ENCODE data around the gene PPP2R5C. TPM values are rescaled to one million over a fixed set of nuclear protein-coding genes. Genes with fewer than 3 reads are reported as not detected.
"Not testable (repeated sequence)": the region's sequence is repeated elsewhere in the genome, so short reads cannot be mapped to it uniquely, and the experiment has no call there.

Gene PPP2R5C
- total RNA-seq, 1 donor from 2014 or later, result 106 TPM

DNA sequence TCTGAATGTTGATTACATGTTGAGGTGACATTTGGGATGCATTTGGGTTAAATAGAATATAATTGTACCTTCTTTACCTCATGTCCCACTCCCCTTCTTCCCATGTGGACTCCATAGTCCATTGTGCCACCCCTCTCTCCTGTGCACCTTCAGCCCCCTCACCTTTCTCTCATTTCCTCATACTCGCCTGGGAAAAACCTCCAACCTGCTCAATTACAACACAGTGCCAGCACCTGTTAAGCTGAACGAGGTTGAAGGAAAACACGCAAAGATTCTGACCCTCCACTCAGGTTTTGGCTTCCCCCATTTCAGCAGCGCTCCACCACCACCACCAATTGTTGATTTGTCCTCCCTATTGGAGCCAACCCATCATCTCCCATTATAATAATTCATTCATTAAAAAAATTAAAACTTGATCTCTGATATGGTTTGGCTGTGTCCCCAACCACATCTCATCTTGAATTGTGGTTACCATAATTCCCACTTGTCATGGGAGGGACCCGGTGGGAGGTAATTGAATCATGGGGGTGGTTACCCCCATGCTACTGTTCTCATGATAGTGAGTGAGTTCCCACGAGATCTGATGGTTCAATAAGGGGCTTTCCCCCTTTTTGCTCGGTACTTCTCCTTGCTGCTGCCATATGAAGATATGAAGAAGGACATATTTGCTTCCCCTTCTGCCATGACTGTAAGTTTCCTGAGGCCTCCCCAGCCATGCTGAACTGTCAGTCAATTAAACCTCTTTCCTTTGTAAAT, 33.7 kb upstream of the PPP2R5C start:
- ATAC-seq, result no peak

DNA sequence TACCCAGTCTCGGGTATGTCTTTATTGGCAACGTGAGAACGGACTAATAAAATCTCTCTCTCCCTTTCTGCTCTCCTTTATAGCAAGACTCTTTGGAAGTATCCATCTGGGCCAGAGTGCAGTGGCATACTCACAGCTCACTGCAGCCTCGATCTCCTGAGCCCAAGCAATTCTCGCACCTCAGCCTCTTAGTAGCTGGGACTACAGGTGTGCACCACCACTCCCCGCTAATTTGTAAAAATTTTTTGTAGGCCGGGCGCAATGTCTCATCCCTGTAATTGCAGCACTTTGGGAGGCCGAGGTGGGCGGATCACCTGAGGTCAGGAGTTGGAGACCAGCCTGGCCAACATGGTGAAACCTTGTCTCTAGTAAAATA, 33.2 kb upstream of the PPP2R5C start:
- ATAC-seq, result no peak

- ATAC-seq, result no peak
These were observed 32.1 kb upstream of the PPP2R5C start for GRCh38 chr14:101729382-101729781.

GRCh38 chr14:101730157-101730556, 31.4 kb upstream of the PPP2R5C start:
- ATAC-seq, result not testable (repeated sequence)

DNA sequence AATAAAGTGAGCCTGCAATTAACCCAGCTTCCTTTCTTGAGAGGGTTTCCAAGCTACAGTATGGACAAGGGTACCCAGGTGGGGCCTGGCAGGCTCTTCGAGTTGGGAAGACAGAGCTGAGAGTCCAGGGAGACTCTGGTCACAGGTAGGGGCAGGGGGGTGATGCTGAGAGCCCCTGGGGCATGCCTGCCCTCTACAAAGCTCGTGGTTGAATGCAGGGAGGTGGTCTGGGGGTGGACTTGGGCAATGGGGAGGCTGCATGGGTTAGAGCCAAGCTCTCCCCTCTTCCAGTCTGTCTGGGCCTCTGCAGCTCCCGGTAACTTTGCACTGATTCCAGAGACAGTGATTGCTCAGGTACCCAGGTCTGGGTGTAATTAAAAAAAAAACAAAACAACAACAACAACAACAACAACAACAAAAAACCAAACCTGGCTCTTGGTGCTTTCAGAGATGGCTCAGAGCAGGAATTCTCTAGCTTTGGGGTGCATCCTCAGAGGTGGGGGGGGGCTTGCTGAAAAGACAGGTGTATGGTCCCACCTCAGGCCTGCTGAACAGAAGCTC, 30.8 kb upstream of the PPP2R5C start:
- ATAC-seq, result peak; percentile 2

DNA sequence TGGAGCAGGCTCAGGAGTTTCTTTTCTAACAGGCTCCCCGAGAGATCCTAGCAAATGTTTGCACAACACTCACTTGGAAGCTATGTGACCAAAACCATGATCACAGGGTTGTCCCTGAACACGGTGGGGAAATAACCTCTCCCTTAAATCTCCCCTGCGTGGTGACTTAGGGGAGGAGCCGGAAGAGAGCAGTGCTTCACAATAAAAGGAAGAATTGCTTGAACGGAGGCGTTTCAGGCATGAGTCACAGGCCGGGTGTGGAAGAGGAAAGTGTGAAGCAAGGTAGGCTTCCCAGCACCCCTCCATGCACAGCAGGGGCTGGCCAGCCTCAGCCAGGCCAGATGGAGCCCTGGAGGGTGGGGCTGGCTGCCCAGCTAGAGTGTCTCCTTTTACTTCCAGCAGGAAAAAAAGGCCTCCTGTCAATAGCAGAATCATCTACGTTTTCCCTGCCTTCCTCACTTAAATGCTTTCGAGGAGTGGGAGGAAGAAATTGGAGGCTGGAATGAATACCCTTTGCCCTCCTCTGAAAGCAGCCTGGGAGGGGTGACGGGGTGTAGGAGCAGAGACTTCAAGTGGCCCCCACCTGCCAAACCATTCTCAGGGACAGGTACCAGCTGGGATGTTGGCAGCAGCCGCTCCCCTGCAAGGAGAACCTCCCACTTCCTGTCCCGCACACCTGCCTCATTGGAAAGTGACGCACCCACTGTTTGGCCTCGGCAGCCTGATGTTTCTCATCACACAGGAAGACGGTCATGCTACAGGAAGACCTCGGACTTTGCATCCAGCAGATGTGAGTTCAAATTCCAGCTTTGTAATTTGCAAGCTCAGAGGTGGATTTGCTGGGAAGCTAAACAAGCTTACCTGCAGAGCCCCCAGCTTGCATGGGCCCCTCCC, 30.1 kb upstream of the PPP2R5C start:
- peak; percentile 94 for ATAC-seq

- no peak for ATAC-seq
These were observed 29.4 kb upstream of the PPP2R5C start for GRCh38 chr14:101732118-101732517.

GRCh38 chr14:101733211-101733610, 28.3 kb upstream of the PPP2R5C start:
- ATAC-seq, result peak; percentile 16

- ATAC-seq, result no peak
These were observed 27.2 kb upstream of the PPP2R5C start for GRCh38 chr14:101734246-101734847.

DNA sequence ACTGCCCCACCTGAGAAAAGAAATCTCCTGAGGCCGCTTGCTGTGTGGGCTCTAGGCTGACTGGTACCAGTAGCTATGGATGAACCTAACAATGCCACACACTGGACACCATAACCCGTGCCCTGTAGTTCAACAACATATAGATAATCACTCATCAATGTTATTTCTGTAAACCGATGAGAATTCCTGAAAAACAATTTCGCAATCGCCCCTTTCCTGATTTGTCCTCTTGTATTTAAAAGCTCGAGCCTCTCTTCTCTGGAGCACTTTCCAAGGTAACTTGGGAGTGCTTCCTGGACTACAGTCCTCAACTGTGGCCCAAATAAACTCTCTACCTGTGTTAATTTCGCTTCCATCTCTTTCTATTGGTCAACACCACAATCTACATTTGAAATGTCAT, 26.1 kb upstream of the PPP2R5C start:
- ATAC-seq, result no peak

DNA sequence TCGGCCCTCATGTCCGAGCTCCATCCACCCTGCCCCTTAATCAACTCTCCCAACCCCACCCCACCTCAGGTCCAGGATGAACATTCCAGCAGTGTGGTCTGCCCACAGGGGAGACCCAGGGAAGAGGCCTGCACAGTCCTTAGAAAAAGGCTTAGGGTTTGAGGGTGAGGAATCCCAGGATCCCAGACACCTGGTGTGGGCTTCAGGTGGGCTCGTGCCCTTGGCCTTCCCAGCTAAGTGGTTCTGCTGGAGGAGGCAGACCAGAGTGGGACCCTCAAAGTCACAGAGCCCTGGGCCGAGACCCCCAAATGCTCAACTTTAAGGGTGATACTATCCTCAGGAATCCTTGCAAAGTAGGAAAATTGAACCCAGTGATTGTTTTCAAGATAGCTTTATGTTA, 25.4 kb upstream of the PPP2R5C start:
- no peak for ATAC-seq

- no peak for ATAC-seq
These were observed 24.9 kb upstream of the PPP2R5C start for GRCh38 chr14:101736585-101736984.

DNA sequence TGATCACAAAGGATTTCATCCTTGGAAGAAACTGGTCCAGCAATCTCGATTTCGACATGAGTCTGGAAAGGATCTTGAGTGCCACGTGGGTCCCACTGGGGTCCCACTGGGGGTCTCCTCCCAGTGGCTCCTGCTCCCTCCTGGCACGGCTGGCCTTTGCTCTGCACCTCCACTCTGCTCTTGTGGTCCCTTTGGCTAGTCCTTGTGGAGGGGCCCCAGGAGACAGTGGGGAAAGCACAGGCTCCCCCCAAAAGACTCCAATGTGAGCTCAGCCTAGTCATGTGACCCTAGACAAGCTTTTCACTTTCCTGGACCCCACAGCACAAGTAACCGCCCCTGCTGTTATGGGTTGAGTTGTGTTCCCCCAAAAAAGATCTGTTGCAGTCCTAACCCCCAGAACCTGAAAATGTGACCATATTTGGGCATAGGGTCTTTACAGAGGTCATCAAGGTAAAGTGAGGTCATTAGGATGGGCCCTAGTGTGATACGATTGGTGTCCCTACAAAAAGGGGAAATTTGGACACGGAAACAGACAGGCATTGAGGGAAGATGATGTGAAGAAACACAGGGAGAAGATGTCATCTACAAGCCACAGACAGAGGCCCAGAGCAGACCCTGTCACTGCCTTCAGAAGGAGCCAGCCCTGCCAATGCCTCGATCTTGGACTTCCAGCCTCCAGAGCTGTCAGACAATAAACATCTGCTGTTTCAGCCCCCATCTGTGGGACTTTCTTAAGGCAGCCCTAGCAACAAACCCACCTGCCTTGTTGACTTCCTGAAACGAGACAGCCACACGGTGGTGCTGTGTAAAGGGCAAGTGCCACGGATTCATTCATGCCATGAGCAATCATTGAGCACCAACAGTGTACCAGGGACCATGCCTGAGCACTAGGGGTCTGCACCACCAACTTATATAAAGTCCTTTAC, 23.8 kb upstream of the PPP2R5C start:
- peak; percentile 31 for ATAC-seq

GRCh38 chr14:101738703-101739320, 22.7 kb upstream of the PPP2R5C start:
- ATAC-seq, result no peak

- ATAC-seq, result no peak
These were observed 21.9 kb upstream of the PPP2R5C start for GRCh38 chr14:101739446-101740141.

DNA sequence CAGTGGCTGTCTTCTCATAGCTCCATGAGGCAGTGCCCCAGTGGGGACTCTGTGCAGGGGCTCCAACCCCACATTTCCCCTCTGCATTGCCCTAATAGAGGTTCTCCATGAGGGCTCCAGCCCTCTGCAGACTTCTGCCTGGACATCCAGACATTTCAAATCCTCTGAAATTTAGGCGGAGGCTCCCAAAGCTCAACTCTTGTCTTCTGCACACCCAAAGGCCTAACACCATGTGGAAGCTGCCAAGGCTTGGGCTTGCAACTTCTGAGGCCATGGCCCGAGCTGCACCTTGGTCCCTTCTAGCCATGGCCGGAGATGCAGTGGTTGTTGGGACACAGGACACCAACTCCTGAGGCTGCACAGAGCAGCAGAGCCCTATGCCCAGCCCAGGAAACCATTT, 20.5 kb upstream of the PPP2R5C start:
- no peak for ATAC-seq

- ATAC-seq, result no peak
These were observed 17.8 kb upstream of the PPP2R5C start for GRCh38 chr14:101743701-101744100.

DNA sequence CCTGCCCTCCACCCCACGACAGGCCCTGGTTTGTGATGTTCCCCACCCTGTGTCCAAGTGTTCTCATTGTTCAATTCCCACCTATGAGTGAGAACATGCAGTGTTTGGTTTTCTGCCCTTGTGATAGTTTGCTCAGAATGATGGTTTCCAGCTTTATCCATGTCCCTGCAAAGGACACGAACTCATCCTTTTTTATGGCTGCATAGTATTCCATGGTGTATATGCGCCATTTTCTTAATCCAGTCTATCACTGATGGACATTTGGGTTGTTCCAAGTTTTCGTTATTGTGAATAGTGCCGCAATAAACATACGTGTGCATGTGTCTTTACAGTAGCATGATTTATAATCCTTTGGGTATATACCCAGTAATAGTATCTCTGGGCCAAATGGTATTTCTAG, 17.1 kb upstream of the PPP2R5C start:
- ATAC-seq, result not testable (repeated sequence)

GRCh38 chr14:101749756-101750155, 11.8 kb upstream of the PPP2R5C start:
- ATAC-seq, result not testable (repeated sequence)

DNA sequence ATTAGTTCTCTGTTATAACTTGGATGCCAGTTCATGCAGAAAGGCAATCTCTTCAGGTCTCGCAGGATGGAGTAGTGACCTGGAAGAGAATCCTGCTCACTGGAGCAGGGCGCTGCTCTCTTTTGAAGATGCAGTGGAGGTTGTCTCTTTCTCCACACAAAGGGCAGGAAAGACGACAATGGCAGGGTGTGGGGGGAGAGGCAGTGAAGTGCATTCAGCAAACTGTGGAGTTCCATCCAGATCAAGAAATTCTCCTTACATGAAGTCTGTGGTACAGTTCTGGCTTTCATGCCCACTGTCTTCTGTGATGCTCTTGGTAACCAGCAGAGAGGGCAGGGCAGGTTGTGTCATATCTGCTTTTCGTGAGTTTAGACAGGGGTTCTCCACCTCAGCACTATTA, 6.6 kb upstream of the PPP2R5C start:
- ATAC-seq, result no peak
